CD1c-positive myeloid dendritic cell (primary cell): Measurements from ENCODE around the gene KRTAP9-7.
"Not testable (repeated sequence)": the region's sequence is repeated elsewhere in the genome, so short reads cannot be mapped to it uniquely, and the experiment has no call there.

Source experiments
- DNase-seq: peaks from one replicate; pipeline ENCODE4 v3.0.0-alpha.2; 2016; ENCODE audit errors: extremely low spot score

KRTAP9-7 gene

GRCh38 chr17:41275648-41276190 is at the start of gene KRTAP9-7:
TSS of gene KRTAP9-7 (plus strand) at chr17:41275698. CDS start at chr17:41275698, 0 bp downstream.
- DNase-seq, result not testable (repeated sequence)

- no peak for DNase-seq
Measured at GRCh38 chr17:41226051-41226450, 49.4 kb upstream of the KRTAP9-7 start.

GRCh38 chr17:41226598-41227095 is 48.9 kb upstream of the KRTAP9-7 start, which contains the start of gene KRTAP9-2:
TSS of gene KRTAP9-2 (plus strand) at chr17:41226648. CDS start at chr17:41226655, 7 bp downstream.
- DNase-seq, result not testable (repeated sequence)

GRCh38 chr17:41230094-41230493 is 45.4 kb upstream of the KRTAP9-7 start:
- DNase-seq, result no peak

- no peak for DNase-seq
Measured at GRCh38 chr17:41231731-41232130, 43.8 kb upstream of the KRTAP9-7 start.

- not testable (repeated sequence) for DNase-seq
Measured at GRCh38 chr17:41232399-41233105, 42.9 kb upstream of the KRTAP9-7 start, which contains the start of gene KRTAP9-3. TSS of gene KRTAP9-3 (plus strand) at chr17:41232449. CDS start at chr17:41232502, 53 bp downstream.

GRCh38 chr17:41237116-41237515 is 38.4 kb upstream of the KRTAP9-7 start:
- not testable (repeated sequence) for DNase-seq

GRCh38 chr17:41237949-41238437 is 37.5 kb upstream of the KRTAP9-7 start, which contains the start of gene KRTAP9-8:
TSS of gene KRTAP9-8 (plus strand) at chr17:41237999. CDS start at chr17:41238052, 53 bp downstream.
- DNase-seq, result not testable (repeated sequence)

- DNase-seq, result not testable (repeated sequence)
Measured at GRCh38 chr17:41246995-41247787, 28.3 kb upstream of the KRTAP9-7 start.

GRCh38 chr17:41249637-41250240 is 25.8 kb upstream of the KRTAP9-7 start, which contains the start of gene KRTAP9-4:
TSS of gene KRTAP9-4 (plus strand) at chr17:41249687. CDS start at chr17:41249721, 34 bp downstream.
- not testable (repeated sequence) for DNase-seq

- no peak for DNase-seq
Measured at GRCh38 chr17:41251261-41251660, 24.2 kb upstream of the KRTAP9-7 start.

- DNase-seq, result no peak
Measured at GRCh38 chr17:41254861-41255260, 20.6 kb upstream of the KRTAP9-7 start.

GRCh38 chr17:41255381-41256290 is 19.9 kb upstream of the KRTAP9-7 start, which contains the start of gene KRTAP9-9:
TSS of gene KRTAP9-9 (plus strand) at chr17:41255384.
- not testable (repeated sequence) for DNase-seq

GRCh38 chr17:41256291-41256685 is 19.2 kb upstream of the KRTAP9-7 start:
- no peak for DNase-seq

- DNase-seq, result no peak
Measured at GRCh38 chr17:41258406-41258805, 17.1 kb upstream of the KRTAP9-7 start.

- no peak for DNase-seq
Measured at GRCh38 chr17:41263212-41263611, 12.3 kb upstream of the KRTAP9-7 start.

GRCh38 chr17:41264599-41264998 is 10.9 kb upstream of the KRTAP9-7 start:
- no peak for DNase-seq

GRCh38 chr17:41265078-41265477 is 10.4 kb upstream of the KRTAP9-7 start, which contains the start of gene KRTAP9-6:
TSS of gene KRTAP9-6 (plus strand) at chr17:41265378. CDS start at chr17:41265378, 0 bp downstream.
- DNase-seq, result no peak

- DNase-seq, result no peak
Measured at GRCh38 chr17:41267711-41268110, 7.8 kb upstream of the KRTAP9-7 start.

- DNase-seq, result not testable (repeated sequence)
Measured at GRCh38 chr17:41271323-41271722, 4.2 kb upstream of the KRTAP9-7 start.
